H1 (cell line): Measurements from ENCODE around the gene CD34. TPM values are rescaled to one million over a fixed set of nuclear protein-coding genes. Genes with fewer than 3 reads are reported as not detected.

Experiments
- CTCF ChIA-PET: fragments of 300-600 bp; sonication (Branson Sonifier 250); formaldehyde crosslinking; loops from one replicate; lab custom pipeline; 2021; ENCODE audit not compliant: partially characterized antibody; lab: Charles Lee
- POLR2A ChIA-PET: fragments of 300-600 bp; sonication (Branson Sonifier 250); formaldehyde crosslinking; loops from one replicate; lab custom pipeline; 2021; ENCODE audit warnings: inconsistent platforms; ENCODE audit not compliant: partially characterized antibody; lab: Charles Lee
- DNase-seq, 2 experiments: peaks; one replicate each; pipeline versions ENCODE4 v3.0.0 to v3.0.0-alpha.2; 2010 to 2022; ENCODE audit warnings: low spot score in 2 of 2, low read depth in 1 of 2, mixed read lengths in 1 of 2
- FAIRE-seq: peaks from 2 replicates; lab custom pipeline; 2011; peaks lifted over from hg19 to GRCh38; lab: Jason Lieb, UNC
- H2AFZ ChIP-seq: 2 replicates; pipeline ENCODE4 v1.8.1; 2012; ENCODE audit warnings: low read length, inconsistent platforms
- H2AK5ac ChIP-seq: 2 replicates; pipeline ENCODE4 v1.6.1; 2013; ENCODE audit warnings: low read depth, low read length
- H2BK120ac ChIP-seq: replicated peaks from 2 replicates; pipeline ENCODE3; 2013; ENCODE audit warnings: low read depth, low read length, inconsistent platforms
- H2BK12ac ChIP-seq: 2 replicates; pipeline ENCODE4 v1.6.1; 2013; ENCODE audit warnings: low read depth, low read length
- H2BK15ac ChIP-seq: 2 replicates; pipeline ENCODE4 v1.6.1; 2013; ENCODE audit warnings: low read length
- H2BK20ac ChIP-seq: 2 replicates; pipeline ENCODE4 v1.6.1; 2013; ENCODE audit warnings: low read length
- H2BK5ac ChIP-seq: 2 replicates; pipeline ENCODE4 v1.6.1; 2013; ENCODE audit warnings: low read depth, low read length
- H3K14ac ChIP-seq: 2 replicates; pipeline ENCODE4 v1.6.1; 2013; ENCODE audit warnings: inconsistent platforms; ENCODE audit not compliant: insufficient read length
- H3K18ac ChIP-seq: 2 replicates; pipeline ENCODE4 v1.6.1; 2013; ENCODE audit warnings: low read length; ENCODE audit errors: extremely low read depth
- H3K23ac ChIP-seq: 2 replicates; pipeline ENCODE4 v1.6.1; 2013; ENCODE audit warnings: inconsistent platforms; ENCODE audit not compliant: insufficient read length
- H3K23me2 ChIP-seq: 2 replicates; pipeline ENCODE4 v1.6.1; 2013; ENCODE audit warnings: low read depth, low read length
- H3K27ac ChIP-seq: 2 replicates; pipeline ENCODE4 v1.6.1; 2011; ENCODE audit warnings: low read depth, low read length, inconsistent platforms
- H3K27me3 ChIP-seq, 4 experiments: replicated peaks in 1 of 4; 1 replicate in 1 of 4; 2 replicates in 3 of 4; pipeline versions ENCODE4 v1.6.1 to v1.8.1; 2011 to 2013; ENCODE audit warnings: low read length in 3 of 4, mild to moderate bottlenecking in 3 of 4, inconsistent platforms in 2 of 4, mixed read lengths in 2 of 4, moderate library complexity in 1 of 4; ENCODE audit not compliant: control insufficient read depth in 3 of 4, insufficient read depth in 3 of 4; ENCODE audit errors: extremely low read depth in 1 of 4
- H3K36me3 ChIP-seq, 4 experiments: 2 replicates each; pipeline versions ENCODE4 v1.6.1 to v1.8.1; 2011 to 2013; ENCODE audit warnings: mild to moderate bottlenecking in 4 of 4, low read length in 3 of 4, moderate library complexity in 2 of 4, control low read depth in 1 of 4, inconsistent platforms in 1 of 4; ENCODE audit not compliant: insufficient read depth in 4 of 4, control insufficient read depth in 2 of 4
- H3K4ac ChIP-seq: replicated peaks from 2 replicates; pipeline ENCODE3; 2013; ENCODE audit warnings: low read length, low read depth, mixed read lengths, inconsistent platforms; ENCODE audit not compliant: insufficient read length
- H3K4me1 ChIP-seq, 4 experiments: replicated peaks in 1 of 4; 1 replicate in 1 of 4; 2 replicates in 3 of 4; pipeline versions ENCODE4 v1.6.1 to v1.8.1; 2011 to 2013; ENCODE audit warnings: low read length in 3 of 4, inconsistent platforms in 2 of 4, mixed read lengths in 1 of 4; ENCODE audit not compliant: insufficient read depth in 4 of 4, control insufficient read depth in 3 of 4
- H3K4me2 ChIP-seq, 2 experiments: 2 replicates each; pipeline versions ENCODE4 v1.6.1 to v1.8.1; 2011 to 2013; ENCODE audit warnings: low read depth in 2 of 2, low read length in 2 of 2, control low read depth in 1 of 2, inconsistent platforms in 1 of 2, mild to moderate bottlenecking in 1 of 2; ENCODE audit not compliant: insufficient read depth in 1 of 2
- H3K4me3 ChIP-seq, 4 experiments: fragments of 200-600, 300-600 bp in 1 of 4; sonication (generic), shearing (Covaris generic), sonication (Bioruptor Twin) in 1 of 4; 2 replicates each; pipeline versions ENCODE4 v1.5.1 to v1.8.1; 2011 to 2016; ENCODE audit warnings: low read length in 4 of 4, low read depth in 3 of 4, control low read depth in 2 of 4, inconsistent platforms in 2 of 4, mild to moderate bottlenecking in 2 of 4, mixed read lengths in 1 of 4, moderate library complexity in 1 of 4; ENCODE audit not compliant: insufficient read depth in 2 of 4; ENCODE audit errors: extremely low read depth in 1 of 4
- H3K56ac ChIP-seq: replicated peaks from 2 replicates; pipeline ENCODE3; 2013; ENCODE audit warnings: low read depth, mild to moderate bottlenecking, mixed read lengths, low read length, inconsistent platforms; ENCODE audit not compliant: insufficient read length
- H3K79me1 ChIP-seq: 2 replicates; pipeline ENCODE4 v1.6.1; 2013; ENCODE audit warnings: low read depth, low read length, control low read depth
- H3K79me2 ChIP-seq, 2 experiments: 2 replicates each; pipeline versions ENCODE4 v1.6.1 to v1.8.1; 2012 to 2013; ENCODE audit warnings: low read length in 2 of 2, mild to moderate bottlenecking in 2 of 2, inconsistent platforms in 1 of 2; ENCODE audit not compliant: insufficient read depth in 2 of 2, control insufficient read depth in 1 of 2
- H3K9ac ChIP-seq, 4 experiments: replicated peaks in 1 of 4; 1 replicate in 1 of 4; 2 replicates in 3 of 4; pipeline versions ENCODE4 v1.6.1 to v1.8.1; 2011 to 2013; ENCODE audit warnings: low read depth in 3 of 4, low read length in 3 of 4, control low read depth in 2 of 4, mild to moderate bottlenecking in 2 of 4, moderate library complexity in 2 of 4, inconsistent platforms in 1 of 4; ENCODE audit errors: extremely low read depth in 1 of 4
- H3K9me3 ChIP-seq, 2 experiments: 2 replicates each; pipeline versions ENCODE4 v1.6.1 to v1.8.1; 2012 to 2013; ENCODE audit warnings: mild to moderate bottlenecking in 2 of 2, moderate library complexity in 2 of 2, control low read depth in 1 of 2, inconsistent platforms in 1 of 2, low read depth in 1 of 2, low read length in 1 of 2, mixed read lengths in 1 of 2; ENCODE audit not compliant: insufficient read depth in 2 of 2
- H4K20me1 ChIP-seq, 2 experiments: replicated peaks in 1 of 2; 2 replicates each; pipeline versions ENCODE3 to v1.8.1; 2011 to 2013; ENCODE audit warnings: inconsistent platforms in 2 of 2, low read length in 2 of 2, mild to moderate bottlenecking in 1 of 2; ENCODE audit not compliant: insufficient read depth in 2 of 2, control insufficient read depth in 1 of 2
- H4K5ac ChIP-seq: 2 replicates; pipeline ENCODE4 v1.6.1; 2013; ENCODE audit warnings: low read length, low read depth, mixed read lengths, inconsistent platforms; ENCODE audit not compliant: insufficient read length
- H4K8ac ChIP-seq: 2 replicates; pipeline ENCODE4 v1.8.0; 2013; ENCODE audit warnings: mild to moderate bottlenecking, moderate library complexity, low read length, inconsistent platforms; ENCODE audit not compliant: insufficient read depth; ENCODE audit errors: extremely low read depth
- H4K91ac ChIP-seq: replicated peaks from 2 replicates; pipeline ENCODE3; 2013; ENCODE audit warnings: low read length, mixed read lengths, inconsistent platforms; ENCODE audit not compliant: insufficient read length
- CEBPB ChIP-seq: IDR thresholded peaks from 2 replicates; pipeline ENCODE4 v1.6.1; 2012; ENCODE audit warnings: low read depth, low read length
- JUN ChIP-seq: IDR thresholded peaks from 2 replicates; pipeline ENCODE4 v1.6.1; 2011; ENCODE audit warnings: low read depth, mild to moderate bottlenecking, improper control_type of control experiment, low read length
- POU5F1 ChIP-seq: IDR thresholded peaks from 2 replicates; pipeline ENCODE4 v1.6.1; 2011; ENCODE audit warnings: low read depth, mild to moderate bottlenecking, low read length, moderate library complexity
- SIX5 ChIP-seq: IDR thresholded peaks from 2 replicates; pipeline ENCODE4 v1.6.1; 2011; ENCODE audit warnings: mild to moderate bottlenecking, low read depth, low read length
- WGBS, 2 experiments: shearing (Covaris generic) in 1 of 2; methylation state at CpG; one replicate each; pipeline versions ENCODE4 v1.1.6 to v1.1.7; 2013 to 2015; ENCODE audit warnings: low lambda C conversion rate in 2 of 2, mixed read lengths in 2 of 2, inconsistent platforms in 1 of 2, low coverage in 1 of 2, missing lambda C conversion rate in 1 of 2; ENCODE audit not compliant: insufficient replicate concordance in 2 of 2, insufficient coverage in 1 of 2, insufficient read length in 1 of 2; ENCODE audit errors: extremely low coverage in 1 of 2, missing lambda C conversion rate in 1 of 2; 5-methylcytosine and 5-hydroxymethylcytosine counted together
- polyA plus RNA-seq, 7 experiments: library from polyadenylated mRNA; depleted of rRNA in 3 of 7; stranded (reverse) in 5 of 7; unstranded in 2 of 7; fragments of >200 nt in 5 of 7; fragments of 200-250 nt in 2 of 7; gene quantifications; 1 replicate in 5 of 7; 2 replicates in 1 of 7; 4 replicates in 1 of 7; pipeline versions ENCODE4 v1.2.1 to v1.2.3, GENCODE V29; 2011 to 2013; ENCODE audit warnings: missing spikeins in 2 of 7, mixed read lengths in 2 of 7
- total RNA-seq: library from RNA; stranded (reverse); fragmentation: NEBNext Ultra II Directional; extraction: Animal tissue kit (Norgen Biotek cat#: 25700); gene quantifications from 2 replicates; pipeline ENCODE4 v1.2.1, GENCODE V29; 2021

CD34 gene
- total and polyA plus RNA-seq, 2 of the 8 experiments (the other 6 are each of a cell fraction or from before 2014, with no cell fraction given): 0.39 to 0.54 TPM

DNA sequence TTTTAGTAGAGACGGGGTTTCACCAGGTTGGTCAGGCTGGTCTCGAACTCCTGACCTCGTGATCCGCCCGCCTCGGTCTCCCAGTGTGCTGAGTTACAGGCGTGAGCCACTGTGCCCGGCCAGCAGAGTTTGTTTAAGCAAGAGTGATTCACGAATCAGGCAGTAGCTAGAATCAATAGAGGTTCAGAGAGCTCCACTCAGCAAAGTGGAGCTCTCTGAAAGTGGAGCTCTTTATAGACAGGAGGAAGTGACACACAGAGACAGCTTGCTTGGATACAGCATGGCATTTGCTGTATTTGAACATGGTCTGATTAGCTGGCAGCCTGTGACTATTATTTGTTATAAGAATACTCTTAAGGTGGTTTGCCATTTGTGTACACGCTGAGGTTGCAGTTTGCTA, 27.1 kb upstream of the CD34 start:
- H3K27me3 ChIP-seq: no peaks in the 10 kb centered on the region
- TF ChIP-seq SIX5 (no peak), CEBPB (no peak), JUN (no peak), POU5F1 (no peak)
- TF ChIP-seq, all 59 proteins: peak for 0
- Histone ChIP-seq H3K14ac (no peak overlapping the region), H3K36me3 (no peaks in the 10 kb centered on the region), H3K23me2 (no peaks in the 10 kb centered on the region), H2BK12ac (no peak overlapping the region), H3K4ac (no peak overlapping the region), H2BK15ac (no peak overlapping the region), H3K56ac (no peak overlapping the region), H3K27ac (no peak overlapping the region), H4K20me1 (no peaks in the 10 kb centered on the region), H4K91ac (no peak overlapping the region), H4K5ac (no peak overlapping the region), H2BK120ac (no peak overlapping the region), H3K79me1 (no peaks in the 10 kb centered on the region), H3K4me3 (no peak overlapping the region), H4K8ac (no peak overlapping the region), H2BK5ac (no peak overlapping the region), H3K4me1 (no peaks in the 10 kb centered on the region), H2AK5ac (no peak overlapping the region), H3K4me2 (no peak overlapping the region), H3K18ac (no peak overlapping the region), H3K9ac (no peak overlapping the region), H3K23ac (no peak overlapping the region), H2AFZ (no peak overlapping the region), H3K9me3 (0 out of 4 replicates have a peak, but pooled peaks cover 0 to 4% of the 10 kb centered on the region in 2 experiments), H3K79me2 (no peaks in the 10 kb centered on the region), H2BK20ac (no peak overlapping the region)
- FAIRE-seq (no peak), DNase-seq (no peak)
- 77% methylated on average over 10 of the region's 10 CpGs; no CpG with 5 or more reads in 1 of the 2 experiments for WGBS, 2 experiments
- ChIA-PET POLR2A (no interaction called here), CTCF (interaction anchor here (0.7 to 3.7 kb wide), 9 partner anchors 10 to 111 kb away, joined by 3 to 17 read pairs (median 4); no protein-coding TSS in a partner anchor)
